Activated CD8-positive, alpha-beta T cell treated with anti-CD3 and anti-CD28 coated beads, Interleukin-2, amount 10 ng/mL, durations not matched to agents 7 days and 5 days (primary cell): ENCODE data around the gene SENP3. TPM values are rescaled to one million over a fixed set of nuclear protein-coding genes. Genes with fewer than 3 reads are reported as not detected.

Source experiments
- ATAC-seq: fragments of 150-1000 bp; cut with Tn5 transposase; one replicate; pipeline ENCODE4 v1.10.0; 2021; ENCODE audit warnings: moderate library complexity
- CTCF ChIA-PET: fragments of 350-600 bp; sonication (Branson Sonifier 250); formaldehyde crosslinking; loops from one replicate; lab custom pipeline; 2021; ENCODE audit warnings: antibody characterized with exemption; lab: Charles Lee
- POLR2A ChIA-PET: fragments of 350-600 bp; sonication (Branson Sonifier 250); formaldehyde crosslinking; loops from one replicate; lab custom pipeline; 2021; ENCODE audit warnings: antibody characterized with exemption; lab: Charles Lee
- DNase-seq: peaks from one replicate; pipeline ENCODE4 v3.0.0-alpha.2; 2020
- H3K27ac Mint-ChIP-seq: one replicate; pipeline ENCODE4 v1.8.0; 2021; ENCODE audit warnings: mild to moderate bottlenecking, mixed read lengths
- H3K27me3 Mint-ChIP-seq: one replicate; pipeline ENCODE4 v1.8.0; 2021; ENCODE audit warnings: low read depth, mixed read lengths
- H3K36me3 Mint-ChIP-seq: one replicate; pipeline ENCODE4 v1.8.0; 2021; ENCODE audit warnings: low read depth, mixed read lengths
- H3K4me1 Mint-ChIP-seq: one replicate; pipeline ENCODE4 v1.8.0; 2021; ENCODE audit warnings: low read depth, mixed read lengths
- H3K4me3 Mint-ChIP-seq: one replicate; pipeline ENCODE4 v1.8.0; 2021; ENCODE audit warnings: mild to moderate bottlenecking, mixed read lengths
- H3K9me3 Mint-ChIP-seq: one replicate; pipeline ENCODE4 v1.8.0; 2022; ENCODE audit warnings: mixed read lengths; ENCODE audit not compliant: insufficient read depth
- total RNA-seq, 2 experiments: library from RNA; stranded (reverse); gene quantifications; one replicate each; pipeline ENCODE4 v1.2.3, GENCODE V29; 2021

SENP3 gene
- total RNA-seq, 2 experiments from 2014 or later, result 54.4 to 62.0 TPM

DNA sequence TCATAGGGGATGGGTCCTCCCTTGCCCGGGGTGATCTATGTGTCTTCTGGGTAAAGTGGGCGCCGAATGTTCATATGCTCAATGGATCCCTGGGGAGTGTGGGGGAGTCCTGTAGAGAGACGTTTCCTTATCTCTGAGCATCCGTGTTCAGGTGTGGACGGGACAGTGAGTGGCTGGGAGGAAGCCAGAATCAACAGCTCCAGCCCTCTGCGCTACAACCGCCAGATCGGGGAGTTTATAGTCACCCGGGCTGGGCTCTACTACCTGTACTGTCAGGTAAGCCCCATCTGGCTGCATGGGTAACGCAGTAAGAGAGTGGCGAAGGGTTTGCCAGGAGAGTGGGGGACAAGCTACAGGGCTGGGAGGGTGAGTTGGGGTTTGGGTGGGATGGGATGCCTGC lies 5.1 kb upstream of the SENP3 start:
- H3K4me3 Mint-ChIP-seq, result no peak overlapping the region
- CTCF ChIA-PET, result interaction anchor here (1.6 to 6.1 kb wide), 3 partner anchors 34 to 219 kb away, joined by 3 to 264 read pairs (median 6); no protein-coding TSS in a partner anchor
- no peak for ATAC-seq
- H3K4me1 Mint-ChIP-seq, result peaks cover 81% of the 10 kb centered on the region
- H3K9me3 Mint-ChIP-seq, result no peaks in the 10 kb centered on the region
- peaks cover 60% of the 10 kb centered on the region for H3K36me3 Mint-ChIP-seq
- peak overlapping the region; percentile 37 for H3K27ac Mint-ChIP-seq
- no peak for DNase-seq
- H3K27me3 Mint-ChIP-seq, result no peaks in the 10 kb centered on the region
- POLR2A ChIA-PET, result interaction anchor here (1.0 kb wide), 1 partner anchor 49 kb away, joined by 3 read pairs; no protein-coding TSS in a partner anchor

DNA sequence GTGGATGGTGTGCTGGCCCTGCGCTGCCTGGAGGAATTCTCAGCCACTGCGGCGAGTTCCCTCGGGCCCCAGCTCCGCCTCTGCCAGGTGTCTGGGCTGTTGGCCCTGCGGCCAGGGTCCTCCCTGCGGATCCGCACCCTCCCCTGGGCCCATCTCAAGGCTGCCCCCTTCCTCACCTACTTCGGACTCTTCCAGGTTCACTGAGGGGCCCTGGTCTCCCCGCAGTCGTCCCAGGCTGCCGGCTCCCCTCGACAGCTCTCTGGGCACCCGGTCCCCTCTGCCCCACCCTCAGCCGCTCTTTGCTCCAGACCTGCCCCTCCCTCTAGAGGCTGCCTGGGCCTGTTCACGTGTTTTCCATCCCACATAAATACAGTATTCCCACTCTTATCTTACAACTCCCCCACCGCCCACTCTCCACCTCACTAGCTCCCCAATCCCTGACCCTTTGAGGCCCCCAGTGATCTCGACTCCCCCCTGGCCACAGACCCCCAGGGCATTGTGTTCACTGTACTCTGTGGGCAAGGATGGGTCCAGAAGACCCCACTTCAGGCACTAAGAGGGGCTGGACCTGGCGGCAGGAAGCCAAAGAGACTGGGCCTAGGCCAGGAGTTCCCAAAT lies 4.5 kb upstream of the SENP3 start:
- ATAC-seq (no peak), DNase-seq (no peak)
- Mint-ChIP-seq H3K27me3 (no peaks in the 10 kb centered on the region), H3K27ac (no peak overlapping the region), H3K9me3 (no peaks in the 10 kb centered on the region), H3K4me3 (no peak overlapping the region), H3K36me3 (peaks cover 56% of the 10 kb centered on the region), H3K4me1 (peaks cover 75% of the 10 kb centered on the region)
- CTCF ChIA-PET, result interaction anchor here (1.0 to 6.1 kb wide), 7 partner anchors 9 to 220 kb away, joined by 3 to 264 read pairs (median 3); partner anchors contain the start of genes TMEM102 and TNFSF12
- POLR2A ChIA-PET, result interaction anchor here (1.0 to 2.0 kb wide), 4 partner anchors 14 to 130 kb away, joined by 3 to 8 read pairs (median 4); partner anchors contain the start of genes POLR2A, TP53 and WRAP53

DNA sequence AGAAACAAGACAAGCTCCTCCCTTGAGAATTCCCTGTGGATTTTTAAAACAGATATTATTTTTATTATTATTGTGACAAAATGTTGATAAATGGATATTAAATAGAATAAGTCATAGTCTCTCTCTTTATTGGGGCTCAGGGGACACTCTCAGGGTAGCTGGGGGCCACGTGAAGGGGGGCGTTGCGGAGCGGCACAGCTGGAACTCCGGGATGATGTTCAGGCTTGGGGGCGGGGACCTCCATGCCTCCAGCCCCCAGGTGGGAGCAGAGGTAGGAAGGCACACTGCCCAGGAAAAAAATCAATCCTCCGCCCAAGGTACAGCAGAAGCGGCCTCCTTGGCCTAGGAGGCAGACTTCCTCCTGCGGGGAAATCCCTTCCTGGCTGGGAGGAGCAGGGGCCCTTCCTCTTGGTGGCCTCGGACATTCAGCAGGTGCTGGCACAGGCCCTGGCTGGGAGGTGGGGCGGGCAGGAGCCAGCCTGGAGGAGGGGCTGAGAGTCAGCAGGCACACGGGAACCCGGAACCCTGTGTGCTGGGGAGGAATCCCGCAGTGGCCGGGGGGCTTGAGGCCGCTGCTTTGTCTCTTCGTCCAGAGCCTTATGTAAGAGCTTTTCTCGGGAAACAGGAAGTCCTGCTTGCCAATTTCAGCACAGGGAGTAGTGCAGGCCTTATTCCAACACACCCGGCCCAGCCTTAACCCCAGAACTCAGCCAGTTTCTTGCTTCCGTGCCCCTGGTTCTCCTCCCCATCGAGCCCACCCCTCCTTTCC lies 3.8 kb upstream of the SENP3 start:
- peaks cover 59% of the 10 kb centered on the region for H3K36me3 Mint-ChIP-seq
- ATAC-seq, result no peak
- DNase-seq, result peak; percentile 39
- ChIA-PET POLR2A (interaction anchor here (1.3 to 2.0 kb wide), 5 partner anchors 9 to 130 kb away, joined by 4 to 9 read pairs (median 5); partner anchors contain the start of genes POLR2A, TNFSF12, TP53 and WRAP53), CTCF (interaction anchor here (1.0 to 6.1 kb wide), 8 partner anchors 10 to 221 kb away, joined by 3 to 264 read pairs (median 4); partner anchors contain the start of genes CHRNB1, TMEM102 and TNFSF12)
- H3K27me3 Mint-ChIP-seq, result no peaks in the 10 kb centered on the region
- peaks cover 74% of the 10 kb centered on the region for H3K4me1 Mint-ChIP-seq
- H3K27ac Mint-ChIP-seq, result peak overlapping the region; percentile 87
- H3K9me3 Mint-ChIP-seq, result no peaks in the 10 kb centered on the region
- H3K4me3 Mint-ChIP-seq, result peak overlapping the region; percentile 77

DNA sequence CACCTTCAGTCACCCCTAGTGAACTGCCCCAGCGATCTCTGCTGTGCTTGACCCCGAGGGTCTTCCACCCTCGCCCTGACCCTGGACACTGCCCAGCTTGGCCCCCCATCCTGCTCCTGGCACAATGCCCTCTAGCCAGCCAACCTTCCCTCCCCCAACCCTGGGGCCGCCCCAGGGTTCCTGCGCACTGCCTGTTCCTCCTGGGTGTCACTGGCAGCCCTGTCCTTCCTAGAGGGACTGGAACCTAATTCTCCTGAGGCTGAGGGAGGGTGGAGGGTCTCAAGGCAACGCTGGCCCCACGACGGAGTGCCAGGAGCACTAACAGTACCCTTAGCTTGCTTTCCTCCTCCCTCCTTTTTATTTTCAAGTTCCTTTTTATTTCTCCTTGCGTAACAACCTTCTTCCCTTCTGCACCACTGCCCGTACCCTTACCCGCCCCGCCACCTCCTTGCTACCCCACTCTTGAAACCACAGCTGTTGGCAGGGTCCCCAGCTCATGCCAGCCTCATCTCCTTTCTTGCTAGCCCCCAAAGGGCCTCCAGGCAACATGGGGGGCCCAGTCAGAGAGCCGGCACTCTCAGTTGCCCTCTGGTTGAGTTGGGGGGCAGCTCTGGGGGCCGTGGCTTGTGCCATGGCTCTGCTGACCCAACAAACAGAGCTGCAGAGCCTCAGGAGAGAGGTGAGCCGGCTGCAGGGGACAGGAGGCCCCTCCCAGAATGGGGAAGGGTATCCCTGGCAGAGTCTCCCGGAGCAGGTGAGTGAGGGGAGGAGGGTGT lies 3.0 kb upstream of the SENP3 start, which contains the start of gene TNFSF13:
Gene TNFSF13, plus strand, starts transcription at position 207 of the 776 bp plus-strand sequence. Its CDS starts 290 bp downstream, at position 497.
- ChIA-PET POLR2A (interaction anchor here (1.3 to 3.1 kb wide), 6 partner anchors 10 to 129 kb away, joined by 4 to 32 read pairs (median 6); partner anchors contain the start of genes POLR2A, TNFSF12, TP53 and WRAP53), CTCF (interaction anchor here (1.0 to 6.1 kb wide), 7 partner anchors 25 to 204 kb away, joined by 3 to 264 read pairs (median 37); partner anchors contain the start of genes CHRNB1, TMEM102 and TMEM95)
- no peak for DNase-seq
- Mint-ChIP-seq H3K4me3 (peak within 1 kb of the TSS; percentile 77), H3K27ac (peak within 1 kb of the TSS; percentile 87), H3K9me3 (no peaks in the 10 kb centered on the region), H3K4me1 (peaks cover 69% of the 10 kb centered on the region), H3K36me3 (peaks cover 54% of the 10 kb centered on the region), H3K27me3 (no peaks in the 10 kb centered on the region)
- ATAC-seq, result no peak

DNA sequence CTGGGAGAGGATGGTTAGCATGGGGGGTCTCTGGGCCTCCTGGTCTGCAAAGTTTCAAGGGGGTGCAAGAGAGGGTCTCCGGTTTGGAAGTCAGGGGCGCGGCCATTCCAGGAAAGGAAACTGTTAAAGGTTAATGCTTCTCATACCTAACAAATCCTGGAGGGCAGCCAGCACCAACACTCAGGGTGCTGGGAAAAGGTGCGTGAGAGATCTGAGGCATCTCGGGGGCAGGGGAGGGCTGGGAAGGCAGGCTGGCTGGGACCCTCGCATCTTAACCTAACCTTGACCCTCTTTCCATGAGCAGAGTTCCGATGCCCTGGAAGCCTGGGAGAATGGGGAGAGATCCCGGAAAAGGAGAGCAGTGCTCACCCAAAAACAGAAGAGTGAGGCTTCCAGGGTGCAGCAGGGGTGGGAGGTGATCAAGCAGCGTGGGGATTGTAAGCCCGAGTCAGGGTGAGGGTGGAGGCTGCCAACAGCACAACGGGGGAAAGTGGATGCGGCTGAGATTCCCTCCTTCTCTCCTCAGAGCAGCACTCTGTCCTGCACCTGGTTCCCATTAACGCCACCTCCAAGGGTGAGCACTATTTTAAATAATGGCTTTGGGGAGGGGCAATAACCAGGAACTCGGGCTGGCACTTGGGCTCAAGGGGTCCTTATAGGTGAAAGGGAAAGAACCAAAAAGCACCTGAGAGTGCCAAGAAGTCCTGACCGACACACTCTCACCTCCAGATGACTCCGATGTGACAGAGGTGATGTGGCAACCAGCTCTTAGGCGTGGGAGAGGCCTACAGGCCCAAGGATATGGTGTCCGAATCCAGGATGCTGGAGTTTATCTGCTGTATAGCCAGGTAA lies 2.2 kb upstream of the SENP3 start:
- CTCF ChIA-PET, result interaction anchor here (0.8 to 6.1 kb wide), 43 partner anchors 7 to 278 kb away, joined by 3 to 264 read pairs (median 7); partner anchors contain the start of genes CD68, CHRNB1, FXR2 and KCTD11
- no peaks in the 10 kb centered on the region for H3K9me3 Mint-ChIP-seq
- POLR2A ChIA-PET, result interaction anchor here (0.7 to 3.2 kb wide), 9 partner anchors 7 to 223 kb away, joined by 3 to 32 read pairs (median 9); partner anchors contain the start of genes ACAP1, MPDU1, POLR2A and TNFSF12
- H3K4me1 Mint-ChIP-seq, result peaks cover 73% of the 10 kb centered on the region
- peak overlapping the region; percentile 87 for H3K27ac Mint-ChIP-seq
- H3K36me3 Mint-ChIP-seq, result peaks cover 58% of the 10 kb centered on the region
- no peaks in the 10 kb centered on the region for H3K27me3 Mint-ChIP-seq
- H3K4me3 Mint-ChIP-seq, result peak overlapping the region; percentile 77
- DNase-seq (no peak), ATAC-seq (no peak)

DNA sequence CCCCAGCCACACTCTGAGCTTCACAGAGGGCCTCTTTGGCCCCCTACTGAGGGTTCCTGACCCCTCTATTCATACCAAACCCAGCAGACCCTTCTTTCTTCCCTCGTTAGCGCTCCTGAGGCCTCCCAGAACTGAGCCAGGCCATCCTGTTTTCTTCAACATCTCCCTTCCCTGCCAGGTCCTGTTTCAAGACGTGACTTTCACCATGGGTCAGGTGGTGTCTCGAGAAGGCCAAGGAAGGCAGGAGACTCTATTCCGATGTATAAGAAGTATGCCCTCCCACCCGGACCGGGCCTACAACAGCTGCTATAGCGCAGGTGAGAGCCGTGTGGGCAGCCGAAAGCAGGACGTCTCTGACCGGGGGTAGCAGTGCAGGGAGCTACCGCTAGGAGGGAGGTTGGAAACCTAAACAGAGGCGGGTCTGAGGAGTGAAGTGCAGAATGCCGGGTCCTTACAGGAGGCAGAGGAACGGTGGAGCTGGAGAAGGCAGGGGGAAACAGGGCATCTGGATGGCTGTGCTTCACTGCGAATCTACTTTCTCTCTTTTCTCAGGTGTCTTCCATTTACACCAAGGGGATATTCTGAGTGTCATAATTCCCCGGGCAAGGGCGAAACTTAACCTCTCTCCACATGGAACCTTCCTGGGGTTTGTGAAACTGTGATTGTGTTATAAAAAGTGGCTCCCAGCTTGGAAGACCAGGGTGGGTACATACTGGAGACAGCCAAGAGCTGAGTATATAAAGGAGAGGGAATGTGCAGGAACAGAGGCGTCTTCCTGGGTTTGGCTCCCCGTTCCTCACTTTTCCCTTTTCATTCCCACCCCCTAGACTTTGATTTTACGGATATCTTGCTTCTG lies 1.3 kb upstream of the SENP3 start:
- Mint-ChIP-seq H3K9me3 (no peaks in the 10 kb centered on the region), H3K4me1 (peaks cover 67% of the 10 kb centered on the region), H3K27me3 (no peaks in the 10 kb centered on the region), H3K27ac (peak overlapping the region; percentile 87), H3K36me3 (peaks cover 60% of the 10 kb centered on the region), H3K4me3 (peak overlapping the region; percentile 77)
- CTCF ChIA-PET, result interaction anchor here (0.6 to 6.1 kb wide), 61 partner anchors 8 to 322 kb away, joined by 3 to 264 read pairs (median 5); partner anchors contain the start of genes ACAP1, CD68, CHRNB1 and FXR2
- peak; percentile 25 for ATAC-seq
- DNase-seq, result peak; percentile 75
- POLR2A ChIA-PET, result interaction anchor here (0.7 to 3.2 kb wide), 19 partner anchors 8 to 224 kb away, joined by 3 to 32 read pairs (median 4); partner anchors contain the start of genes ACAP1, MPDU1, POLR2A and SOX15

GRCh38 chr17:7561028-7561575 lies 617 bp upstream of the SENP3 start:
- Mint-ChIP-seq H3K4me1 (peaks cover 63% of the 10 kb centered on the region), H3K4me3 (peak overlapping the region; percentile 77)

GRCh38 chr17:7562208-7562605 lies 488 bp downstream of the SENP3 start:
- ChIA-PET POLR2A (interaction anchor here (1.0 to 3.2 kb wide), 8 partner anchors 9 to 124 kb away, joined by 3 to 30 read pairs (median 12); partner anchors contain the start of genes CD68, MPDU1, POLR2A and TNFSF12), CTCF (interaction anchor here (0.7 to 6.1 kb wide), 8 partner anchors 10 to 238 kb away, joined by 3 to 264 read pairs (median 40); partner anchors contain the start of genes CD68, TMEM102, TP53 and WRAP53)
- peak; percentile 38 for DNase-seq
- Mint-ChIP-seq H3K27ac (peak overlapping the region; percentile 89), H3K4me1 (peaks cover 54% of the 10 kb centered on the region), H3K9me3 (no peaks in the 10 kb centered on the region), H3K4me3 (peak overlapping the region; percentile 77), H3K27me3 (no peaks in the 10 kb centered on the region), H3K36me3 (peaks cover 62% of the 10 kb centered on the region)
- peak; percentile 7 for ATAC-seq

More at GRCh38 chr17:7561028-7561575, 617 bp upstream of the SENP3 start:
- Mint-ChIP-seq H3K27ac (peak overlapping the region; percentile 87), H3K27me3 (no peaks in the 10 kb centered on the region), H3K36me3 (peaks cover 62% of the 10 kb centered on the region), H3K9me3 (no peaks in the 10 kb centered on the region)
- CTCF ChIA-PET, result interaction anchor here (0.6 to 6.1 kb wide), 60 partner anchors 9 to 323 kb away, joined by 3 to 264 read pairs (median 6); partner anchors contain the start of genes ACAP1, CD68, CHRNB1 and FXR2
- DNase-seq (peak; percentile 91), ATAC-seq (peak; percentile 74)
- POLR2A ChIA-PET, result interaction anchor here (0.7 to 3.2 kb wide), 19 partner anchors 9 to 224 kb away, joined by 3 to 32 read pairs (median 4); partner anchors contain the start of genes ACAP1, CD68, MPDU1 and POLR2A
